Central memory CD4-positive, alpha-beta T cell (primary cell): Measurements from ENCODE around the gene HTT.

Experiments
- DNase-seq: peaks from one replicate; pipeline ENCODE4 v3.0.0; 2022

Gene HTT

GRCh38 chr4:3203971-3204431 is 129.5 kb downstream of the HTT start:
- no peak for DNase-seq

DNA sequence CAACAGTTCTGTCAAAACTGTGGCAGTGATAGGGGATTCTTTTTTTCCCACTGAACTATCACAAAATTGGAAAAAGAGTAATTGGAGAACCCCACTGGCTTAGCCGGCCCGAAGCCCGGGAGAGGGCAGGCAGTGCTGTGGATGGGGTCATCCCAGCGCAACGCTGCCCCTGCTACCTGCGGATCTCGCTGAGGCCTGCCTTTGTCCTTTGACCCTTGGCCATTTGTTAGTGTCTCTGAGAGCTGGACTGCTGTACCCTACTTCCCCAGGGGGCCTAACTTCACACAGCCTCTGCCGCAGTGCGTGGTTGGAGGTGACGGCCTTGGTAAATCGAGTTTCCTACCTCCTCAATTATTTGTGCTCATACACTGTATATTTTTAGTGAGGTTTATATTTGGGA is 131.5 kb downstream of the HTT start:
- no peak for DNase-seq

DNA sequence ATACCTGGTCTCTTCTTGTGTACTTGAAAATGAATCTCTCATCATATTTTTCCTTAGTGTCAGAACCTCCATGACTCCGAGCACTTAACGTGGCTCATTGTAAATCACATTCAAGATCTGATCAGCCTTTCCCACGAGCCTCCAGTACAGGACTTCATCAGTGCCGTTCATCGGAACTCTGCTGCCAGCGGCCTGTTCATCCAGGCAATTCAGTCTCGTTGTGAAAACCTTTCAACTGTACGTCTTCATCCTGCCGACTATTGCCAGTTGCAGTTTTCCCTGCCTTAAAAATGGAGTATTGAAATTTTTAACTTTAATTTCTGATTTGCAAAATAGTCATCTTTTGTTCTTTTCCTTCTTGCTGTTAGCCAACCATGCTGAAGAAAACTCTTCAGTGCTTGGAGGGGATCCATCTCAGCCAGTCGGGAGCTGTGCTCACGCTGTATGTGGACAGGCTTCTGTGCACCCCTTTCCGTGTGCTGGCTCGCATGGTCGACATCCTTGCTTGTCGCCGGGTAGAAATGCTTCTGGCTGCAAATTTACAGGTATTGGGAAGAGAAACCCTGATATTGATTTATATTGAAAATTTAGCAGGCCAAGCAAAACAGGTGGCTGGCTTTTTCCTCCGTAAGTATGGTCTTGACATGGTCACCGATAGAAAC is 132.1 kb downstream of the HTT start:
- no peak for DNase-seq

DNA sequence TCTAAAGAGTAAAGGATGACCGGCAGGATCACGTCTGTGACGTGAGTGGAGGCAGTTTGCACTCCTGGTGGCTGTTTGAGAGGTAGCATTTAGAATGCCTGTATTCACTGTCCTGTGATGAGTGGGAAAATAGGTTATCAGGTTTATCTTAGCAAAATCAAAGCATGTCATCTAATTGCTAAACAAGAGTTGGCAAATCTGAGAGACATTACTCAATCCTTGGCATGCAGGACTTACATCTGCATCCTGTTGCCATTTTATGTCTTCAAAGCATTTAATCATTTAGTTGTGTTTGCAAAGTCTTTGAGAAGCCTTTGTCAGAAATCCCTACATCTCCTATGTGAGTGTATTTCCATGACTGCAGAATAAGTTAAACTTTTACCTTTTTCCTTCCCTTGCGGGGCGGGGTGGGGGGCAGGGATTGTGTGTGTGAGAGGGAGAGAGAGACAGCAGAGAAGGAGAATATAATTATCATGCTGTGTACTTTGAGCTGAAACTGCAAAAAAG is 133.1 kb downstream of the HTT start:
- no peak for DNase-seq

GRCh38 chr4:3208826-3209225 is 134.3 kb downstream of the HTT start:
- DNase-seq: no peak

DNA sequence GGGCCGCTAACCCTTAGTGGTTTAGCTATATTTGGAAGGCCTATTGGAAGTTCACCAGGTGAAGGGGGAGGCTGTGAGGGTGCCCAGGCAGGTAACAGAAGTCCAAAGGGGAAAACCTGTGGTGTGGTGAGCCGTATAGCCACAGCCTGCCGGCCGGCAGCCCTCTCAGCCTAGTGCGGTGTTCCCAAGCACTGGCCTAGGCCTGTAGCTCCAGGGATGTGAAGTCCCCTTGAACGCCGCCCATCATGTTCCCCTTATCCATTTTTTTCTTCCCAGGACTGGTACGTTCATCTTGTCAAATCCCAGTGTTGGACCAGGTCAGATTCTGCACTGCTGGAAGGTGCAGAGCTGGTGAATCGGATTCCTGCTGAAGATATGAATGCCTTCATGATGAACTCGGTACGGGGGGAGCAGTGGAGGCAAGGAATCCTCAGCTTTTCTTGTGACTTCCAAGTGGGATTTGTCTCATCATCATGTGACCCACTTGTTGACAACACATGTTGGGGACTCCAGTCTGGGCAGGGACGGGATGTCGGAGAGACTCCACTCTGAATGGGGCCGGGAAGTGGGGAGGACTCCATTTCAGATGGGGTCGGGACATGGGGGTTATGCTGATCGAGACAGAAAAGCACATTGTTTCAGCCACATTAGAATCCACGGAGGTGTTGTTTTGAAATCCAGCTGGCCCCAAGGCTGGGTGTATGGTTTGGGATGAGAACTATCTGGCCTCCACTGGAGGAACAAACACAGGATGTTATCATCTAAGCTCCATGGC is 135.3 kb downstream of the HTT start:
- no peak for DNase-seq

DNA sequence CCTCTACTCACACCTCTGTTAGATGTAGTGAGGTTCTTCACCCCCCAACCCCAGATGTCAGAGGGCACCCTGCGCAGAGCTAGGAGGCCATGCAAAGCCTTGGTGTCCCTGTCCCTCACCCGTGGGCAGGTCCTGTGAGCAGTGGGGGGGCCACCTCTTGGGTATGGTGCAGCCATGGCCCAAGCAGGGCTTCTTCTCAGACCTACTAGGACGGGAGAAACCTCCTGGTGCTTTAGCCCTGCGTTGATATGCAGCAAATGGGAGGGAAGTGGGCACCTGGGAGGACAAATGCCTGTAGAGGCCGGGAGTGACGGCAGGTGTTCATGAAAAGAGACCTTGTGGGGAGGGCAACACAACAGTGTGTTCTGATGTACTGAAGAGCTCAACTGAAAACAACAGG is 136.0 kb downstream of the HTT start:
- no peak for DNase-seq

DNA sequence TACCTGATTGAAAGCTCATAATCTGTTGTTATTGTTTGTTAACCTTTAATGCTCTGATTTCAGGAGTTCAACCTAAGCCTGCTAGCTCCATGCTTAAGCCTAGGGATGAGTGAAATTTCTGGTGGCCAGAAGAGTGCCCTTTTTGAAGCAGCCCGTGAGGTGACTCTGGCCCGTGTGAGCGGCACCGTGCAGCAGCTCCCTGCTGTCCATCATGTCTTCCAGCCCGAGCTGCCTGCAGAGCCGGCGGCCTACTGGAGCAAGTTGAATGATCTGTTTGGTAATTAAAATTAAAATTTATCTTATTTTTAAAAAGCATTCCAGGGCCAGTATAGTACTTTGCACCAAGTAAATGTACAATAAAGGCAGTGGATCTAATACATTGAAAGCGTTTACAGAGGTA is 137.4 kb downstream of the HTT start:
- no peak for DNase-seq

DNA sequence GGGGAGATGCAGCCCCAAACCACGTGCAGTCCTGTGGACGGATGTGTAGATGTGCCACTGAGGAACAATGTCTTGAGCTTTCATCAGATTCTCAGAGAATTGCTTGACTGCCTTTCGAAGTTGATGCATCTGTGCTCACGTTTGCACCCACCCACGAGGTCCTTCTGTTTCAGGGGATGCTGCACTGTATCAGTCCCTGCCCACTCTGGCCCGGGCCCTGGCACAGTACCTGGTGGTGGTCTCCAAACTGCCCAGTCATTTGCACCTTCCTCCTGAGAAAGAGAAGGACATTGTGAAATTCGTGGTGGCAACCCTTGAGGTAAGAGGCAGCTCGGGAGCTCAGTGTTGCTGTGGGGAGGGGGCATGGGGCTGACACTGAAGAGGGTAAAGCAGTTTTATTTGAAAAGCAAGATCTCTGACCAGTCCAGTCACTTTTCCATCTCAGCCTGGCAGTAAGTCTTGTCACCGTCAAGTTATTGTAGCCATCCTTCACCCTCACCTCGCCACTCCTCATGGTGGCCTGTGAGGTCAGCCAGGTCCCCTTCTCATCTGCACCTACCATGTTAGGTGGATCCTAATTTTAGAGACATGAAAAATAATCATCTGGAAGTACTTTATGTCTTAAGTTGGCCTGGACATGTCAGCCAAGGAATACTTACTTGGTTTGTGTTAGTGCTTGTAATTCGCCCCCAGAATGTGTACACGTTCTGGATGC is 138.1 kb downstream of the HTT start:
- DNase-seq: no peak

DNA sequence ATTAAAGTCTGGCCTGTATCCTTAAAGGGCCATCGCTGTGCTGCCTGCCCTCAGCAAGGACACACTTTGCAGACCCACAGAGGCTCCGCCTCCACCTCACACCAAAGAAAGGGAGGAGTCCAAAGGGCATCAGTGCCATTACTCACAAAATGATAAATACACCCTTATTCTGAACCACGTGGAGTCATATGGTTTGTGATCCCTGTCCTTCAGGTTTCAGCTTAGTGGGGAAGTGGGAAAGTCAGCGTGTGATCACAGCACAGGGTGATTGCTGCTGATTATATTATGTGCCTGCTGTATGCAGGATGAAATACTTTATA is 138.6 kb downstream of the HTT start:
- DNase-seq: no peak

DNA sequence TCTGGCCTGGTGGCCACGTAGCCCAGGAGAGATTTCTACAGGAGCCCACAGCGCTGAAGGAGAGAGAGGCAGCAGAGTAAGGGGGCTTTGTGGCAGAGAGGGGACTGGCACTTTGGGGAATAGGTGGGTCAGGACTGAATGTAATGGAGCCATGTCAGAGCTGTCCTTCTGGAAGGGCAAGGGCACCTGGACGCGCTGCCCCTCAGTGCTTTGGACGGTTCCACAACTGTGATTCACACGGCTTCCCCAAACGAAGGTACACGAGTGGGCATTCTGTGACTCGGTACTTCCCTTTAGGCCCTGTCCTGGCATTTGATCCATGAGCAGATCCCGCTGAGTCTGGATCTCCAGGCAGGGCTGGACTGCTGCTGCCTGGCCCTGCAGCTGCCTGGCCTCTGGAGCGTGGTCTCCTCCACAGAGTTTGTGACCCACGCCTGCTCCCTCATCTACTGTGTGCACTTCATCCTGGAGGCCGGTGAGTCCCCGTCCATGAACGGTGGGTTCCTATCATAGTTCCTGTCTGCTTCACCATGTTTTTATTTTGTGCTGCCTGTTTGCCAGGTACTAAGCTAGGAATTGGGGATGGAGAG is 139.3 kb downstream of the HTT start:
- no peak for DNase-seq

GRCh38 chr4:3215256-3215655 is 140.8 kb downstream of the HTT start:
- DNase-seq: no peak

DNA sequence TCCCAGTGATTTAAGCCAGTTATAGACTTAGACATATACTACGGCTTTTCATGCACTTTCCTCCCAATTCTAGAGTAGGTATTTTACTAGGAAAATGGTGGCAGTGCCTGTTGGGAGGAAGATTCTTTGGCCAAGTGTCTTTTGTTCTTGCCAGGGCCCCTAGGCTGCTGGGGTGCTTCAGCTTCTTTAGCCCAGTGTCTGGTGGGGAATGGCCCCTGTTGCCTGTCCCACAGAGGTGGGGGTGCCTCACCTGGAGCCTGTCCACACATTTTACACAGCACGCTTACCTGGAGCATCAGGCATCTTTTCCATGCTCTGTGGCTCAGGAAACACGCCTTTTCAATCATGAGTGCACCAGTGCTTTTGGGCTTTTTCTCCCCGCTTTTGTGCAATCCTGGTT is 141.3 kb downstream of the HTT start:
- DNase-seq: no peak

DNA sequence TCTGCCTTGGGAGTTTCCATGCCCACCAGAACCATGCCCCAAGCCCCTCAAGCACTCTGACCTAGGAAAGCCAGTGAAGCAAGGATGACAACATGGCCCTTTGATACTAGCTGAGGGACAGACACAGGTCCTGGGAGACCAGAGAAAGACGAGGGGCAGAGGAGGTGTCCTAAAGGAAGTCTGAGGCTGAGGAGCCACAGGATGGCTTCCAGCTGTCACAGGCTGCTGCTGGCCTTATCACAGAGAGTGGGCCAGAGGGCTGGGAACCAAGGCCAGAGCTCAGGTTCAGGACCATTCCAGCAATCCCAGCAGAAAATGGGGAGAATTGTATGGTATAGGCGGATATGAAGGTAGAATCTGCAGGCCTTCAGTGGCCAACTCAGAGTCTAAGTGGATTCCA is 142.8 kb downstream of the HTT start:
- no peak for DNase-seq

- DNase-seq: no peak
These were observed 143.3 kb downstream of the HTT start for GRCh38 chr4:3217771-3218170.

GRCh38 chr4:3218824-3219760 is 144.6 kb downstream of the HTT start:
- DNase-seq: no peak

GRCh38 chr4:3219761-3220475 is 145.4 kb downstream of the HTT start:
- DNase-seq: no peak

DNA sequence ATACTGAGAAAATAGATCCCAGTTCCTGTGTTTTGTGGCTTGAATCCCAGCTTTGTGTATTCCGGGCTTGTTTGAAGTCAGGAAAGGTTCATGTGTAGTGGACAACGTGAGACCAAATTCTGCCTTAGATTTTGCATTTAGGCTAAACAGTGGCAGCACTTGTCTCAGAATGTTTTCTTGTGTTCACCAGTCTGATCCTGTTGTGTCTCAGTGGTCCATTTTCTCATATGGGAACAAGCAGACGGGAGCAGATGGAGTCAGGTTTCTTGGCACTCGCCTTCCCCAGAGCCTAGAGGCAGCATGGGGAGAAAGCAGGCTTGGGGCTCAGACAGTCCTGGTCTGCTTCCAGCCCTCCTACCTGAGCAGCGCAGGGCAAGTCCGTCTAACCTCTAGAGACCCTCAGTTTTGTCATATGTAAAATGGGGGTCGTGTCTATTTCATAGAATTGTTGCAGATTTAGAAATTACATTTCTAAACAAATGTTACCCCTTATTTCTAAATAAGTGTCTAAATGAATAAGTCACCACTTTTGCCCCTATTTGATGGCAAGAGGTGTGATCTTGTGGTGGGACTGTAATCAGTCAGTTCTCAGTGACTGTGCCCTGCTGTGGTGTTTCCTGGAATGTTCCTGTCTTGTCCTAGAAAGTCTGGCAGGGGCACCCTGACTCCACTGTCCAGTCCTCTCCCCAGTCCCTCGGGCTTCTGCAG is 146.1 kb downstream of the HTT start:
- no peak for DNase-seq

DNA sequence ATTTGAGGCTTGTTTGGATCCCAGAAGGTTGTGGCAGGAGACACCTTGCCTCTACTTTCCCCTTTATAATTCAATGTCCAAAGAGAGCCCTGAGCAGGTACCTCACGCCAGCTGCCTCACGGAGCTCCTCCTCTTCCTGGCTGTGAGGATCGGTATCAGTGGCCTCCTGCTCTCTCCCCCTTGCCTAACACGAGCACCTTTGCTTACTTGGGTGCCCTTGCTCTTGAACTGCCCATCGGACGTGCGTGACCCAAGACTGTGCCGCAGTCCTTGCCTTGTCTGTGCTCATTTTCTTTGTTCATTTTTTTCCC is 146.7 kb downstream of the HTT start:
- no peak for DNase-seq

- DNase-seq: no peak
These were observed 147.5 kb downstream of the HTT start for GRCh38 chr4:3221996-3222395.

- DNase-seq: no peak
These were observed 148.9 kb downstream of the HTT start for GRCh38 chr4:3223346-3223745.
